Stimulated activated CD4-positive, alpha-beta T cell treated with anti-CD3 and anti-CD28 coated beads, Interleukin-1b, Interleukin-23, amount 100 ng/mL, for 24 hours (primary cell): Measurements from ENCODE around the gene TSG101.
A peak's percentile ranks its signal among the peaks of the same experiment; 100 is the strongest.

ENCODE experiments used
- DNase-seq, 4 experiments: peaks; one replicate each; pipeline ENCODE4 v3.0.0-alpha.2; 2020; ENCODE audit warnings: low read depth in 4 of 4, low spot score in 1 of 4

TSG101 gene, protein sequence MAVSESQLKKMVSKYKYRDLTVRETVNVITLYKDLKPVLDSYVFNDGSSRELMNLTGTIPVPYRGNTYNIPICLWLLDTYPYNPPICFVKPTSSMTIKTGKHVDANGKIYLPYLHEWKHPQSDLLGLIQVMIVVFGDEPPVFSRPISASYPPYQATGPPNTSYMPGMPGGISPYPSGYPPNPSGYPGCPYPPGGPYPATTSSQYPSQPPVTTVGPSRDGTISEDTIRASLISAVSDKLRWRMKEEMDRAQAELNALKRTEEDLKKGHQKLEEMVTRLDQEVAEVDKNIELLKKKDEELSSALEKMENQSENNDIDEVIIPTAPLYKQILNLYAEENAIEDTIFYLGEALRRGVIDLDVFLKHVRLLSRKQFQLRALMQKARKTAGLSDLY

DNA sequence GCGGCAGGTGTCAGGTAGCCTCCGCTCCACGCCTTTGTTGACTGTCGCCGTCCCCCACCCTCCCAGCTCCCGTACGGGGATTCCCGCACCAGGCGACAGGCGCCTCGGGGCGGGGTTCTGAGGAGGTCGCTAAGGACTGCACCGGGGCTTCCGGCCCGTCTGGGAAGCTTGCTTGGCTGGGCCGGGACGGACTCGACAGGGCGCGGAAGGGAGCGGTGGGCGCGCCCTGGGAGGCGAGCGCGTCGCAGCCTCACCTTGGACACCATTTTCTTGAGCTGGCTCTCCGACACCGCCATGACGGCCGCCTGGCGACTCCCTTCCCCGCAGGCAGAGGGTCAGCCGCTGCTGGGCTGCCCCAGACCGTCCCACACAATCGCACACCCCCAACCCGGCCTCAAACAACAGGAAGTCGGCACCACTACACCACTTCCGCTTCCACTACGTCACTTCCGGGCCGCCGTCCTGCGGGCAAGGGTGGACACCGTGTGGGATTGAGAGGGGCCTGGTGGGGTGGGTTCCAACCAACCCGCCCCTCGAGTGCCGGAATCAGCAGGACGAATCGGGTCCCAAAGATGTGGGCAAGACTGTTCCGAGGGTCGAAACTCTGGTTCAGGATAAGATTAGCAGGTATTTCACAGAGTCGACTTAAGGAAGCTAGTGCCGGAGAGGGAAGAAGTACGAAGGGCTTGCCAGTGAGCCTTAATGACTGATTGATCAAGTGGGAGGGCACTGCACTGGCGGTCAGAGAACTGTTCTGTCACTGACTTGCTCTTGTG lies at the start of gene TSG101:
TSS of gene TSG101 (minus strand) at position 422 of the 776 bp plus-strand sequence. CDS start at position 296, 126 bp downstream.
- DNase-seq = peak; percentile 90 to 94 (median 92)

DNA sequence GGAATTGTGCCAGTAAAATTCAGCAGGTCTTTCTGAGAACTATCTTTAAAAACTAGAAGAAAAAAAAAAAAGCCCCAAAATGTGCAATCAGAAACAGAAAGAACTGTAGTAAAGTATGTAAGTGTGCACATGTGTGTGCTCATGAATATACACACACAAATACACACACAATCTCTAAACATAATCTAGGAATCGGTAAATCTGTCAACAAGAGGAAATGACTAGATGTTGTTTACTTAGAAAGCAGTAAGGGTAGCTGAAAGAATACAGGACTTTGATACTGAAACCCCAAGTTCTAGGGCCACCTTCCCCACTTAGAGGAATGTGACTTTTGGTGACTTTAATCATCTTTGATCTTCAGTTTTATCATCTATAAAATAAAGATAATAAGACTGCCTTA lies 48.6 kb upstream of the TSG101 start:
- no peak for DNase-seq

DNA sequence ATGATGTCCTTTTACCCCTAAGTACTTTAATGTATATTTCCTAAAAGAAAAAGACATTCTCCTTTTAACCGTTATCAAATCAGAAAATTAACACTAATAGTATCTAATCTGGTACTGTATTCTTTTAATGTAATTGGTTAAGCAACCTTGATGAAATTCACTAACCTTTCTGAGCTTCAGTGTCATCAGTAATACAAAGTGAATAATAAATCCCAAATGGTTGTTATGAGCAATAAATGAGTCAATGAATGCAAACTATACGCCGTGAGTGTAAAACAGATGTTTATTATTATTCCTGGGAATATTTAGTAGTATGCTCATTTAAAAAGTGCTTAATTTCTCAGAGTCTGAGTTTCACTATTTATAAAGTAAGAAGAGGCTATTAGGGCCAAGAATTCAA lies 40.3 kb upstream of the TSG101 start:
- DNase-seq = no peak

DNA sequence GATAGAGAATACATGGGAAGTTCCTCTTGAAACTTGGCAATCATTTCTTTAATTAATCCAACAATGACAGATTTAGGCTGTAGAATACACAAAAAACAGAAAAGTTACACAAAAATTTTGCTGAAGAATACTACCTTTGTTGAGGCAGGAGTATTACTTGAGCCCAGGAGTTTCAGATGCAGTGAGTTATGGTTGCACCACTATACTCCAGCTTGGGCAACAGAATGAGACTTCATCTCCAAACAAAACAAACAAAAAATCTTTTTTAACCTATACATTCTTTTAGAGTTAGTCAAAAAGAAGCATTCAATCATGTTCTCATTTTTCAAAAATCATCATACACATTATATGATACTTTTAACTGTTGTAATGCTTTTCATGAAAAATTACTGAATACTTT lies 39.7 kb upstream of the TSG101 start:
- DNase-seq = no peak

DNA sequence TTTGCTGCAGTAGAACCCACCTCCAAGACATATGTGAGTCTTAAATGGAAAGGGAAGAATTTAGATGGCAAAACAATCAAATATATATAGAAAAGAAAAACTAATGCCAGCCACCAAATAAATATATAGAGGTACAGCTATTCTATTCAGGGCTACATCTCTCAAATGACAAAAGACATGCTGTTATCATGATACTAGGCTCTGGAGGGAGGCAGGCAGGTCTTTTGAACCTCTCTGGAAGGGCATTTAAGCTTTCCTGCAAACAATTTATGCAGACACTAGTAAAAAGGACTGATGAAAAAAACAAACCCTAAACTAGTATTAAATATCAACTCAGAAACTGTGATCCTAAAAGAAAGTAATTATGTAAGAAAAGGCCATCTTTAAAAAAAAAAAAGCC lies 37.4 kb upstream of the TSG101 start:
- DNase-seq = no peak

DNA sequence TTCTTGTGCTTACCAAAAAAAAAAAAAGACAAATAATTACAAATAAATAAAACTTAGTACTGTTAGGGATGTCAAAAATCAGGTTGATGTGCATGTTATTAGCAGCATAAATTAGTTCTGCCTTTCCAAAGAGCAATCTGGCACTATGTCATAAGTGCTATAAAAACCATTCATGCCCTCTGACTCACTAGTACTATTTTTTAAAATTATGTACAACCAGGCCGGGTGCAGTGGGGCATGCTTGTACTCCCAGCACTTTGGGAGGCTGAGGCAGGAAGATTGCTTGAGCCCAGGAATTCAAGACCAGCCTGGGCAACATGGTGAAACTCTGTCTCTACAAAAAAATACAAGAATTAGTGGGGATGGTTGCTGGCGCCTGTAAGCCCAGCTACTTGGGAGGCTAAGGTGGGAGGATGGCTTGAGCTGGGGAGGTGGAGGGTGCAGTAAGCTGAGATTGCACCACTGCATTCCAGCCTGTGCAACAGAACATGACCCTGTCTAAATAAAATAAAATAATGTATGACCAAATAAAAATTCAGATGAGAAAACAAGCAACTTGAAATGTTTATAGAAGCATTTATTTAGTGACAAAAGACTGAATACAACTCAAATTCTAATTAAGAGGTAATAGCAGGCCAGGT lies 36.5 kb upstream of the TSG101 start:
- no peak for DNase-seq

DNA sequence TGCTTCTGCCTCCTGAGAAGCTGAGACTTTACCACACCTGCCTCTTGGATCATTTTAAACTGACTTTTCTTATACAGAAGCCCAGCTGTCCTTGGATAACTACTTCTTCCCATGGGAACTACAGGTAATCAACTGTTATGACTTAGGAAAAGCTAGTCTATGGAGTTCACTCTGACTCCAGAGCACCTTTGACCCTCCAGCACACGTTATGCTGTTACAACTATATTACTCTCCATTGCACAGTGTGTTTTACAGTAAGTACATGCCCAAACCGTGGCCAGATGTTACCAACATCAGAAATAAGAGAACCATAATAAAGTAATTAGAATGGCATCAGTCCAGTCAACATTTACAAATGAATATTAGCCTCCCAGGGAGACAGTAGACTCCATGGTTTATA lies 21.3 kb upstream of the TSG101 start:
- DNase-seq = no peak

DNA sequence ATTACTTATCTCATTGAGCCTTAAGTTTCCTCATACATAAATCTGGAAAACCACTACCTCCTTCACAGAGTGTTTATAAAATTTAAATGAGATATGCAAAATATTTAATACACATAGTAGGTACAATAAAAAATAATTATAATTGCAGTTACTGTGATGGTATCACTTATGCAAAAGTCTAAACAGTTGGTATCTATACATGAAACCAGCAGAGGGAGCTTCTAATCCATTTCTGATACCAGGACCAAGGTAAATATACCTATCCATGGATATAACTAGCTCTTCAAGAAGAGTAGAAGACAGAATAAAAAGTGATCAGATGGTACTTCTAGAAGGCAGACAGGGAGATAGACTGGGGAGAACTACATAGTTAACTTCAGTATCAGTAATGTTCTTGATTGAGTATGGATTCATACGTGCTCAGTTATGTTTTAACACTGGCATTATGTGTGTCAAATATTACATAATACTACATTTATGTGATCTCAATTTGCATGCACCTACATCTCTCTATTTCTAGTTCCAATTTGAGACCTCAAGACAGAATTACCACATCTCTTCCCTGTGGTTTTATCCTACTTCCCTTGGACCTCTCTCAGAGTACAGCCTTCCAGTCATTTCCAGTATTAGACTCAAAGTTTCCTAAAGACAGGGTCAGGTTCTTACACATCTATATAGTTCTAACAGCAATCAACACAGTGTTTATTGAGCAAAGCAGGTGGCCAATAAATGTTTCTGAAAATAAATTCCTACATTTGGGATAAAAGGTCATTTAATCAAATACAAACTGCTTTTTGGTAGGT lies 13.7 kb upstream of the TSG101 start:
- DNase-seq = no peak

DNA sequence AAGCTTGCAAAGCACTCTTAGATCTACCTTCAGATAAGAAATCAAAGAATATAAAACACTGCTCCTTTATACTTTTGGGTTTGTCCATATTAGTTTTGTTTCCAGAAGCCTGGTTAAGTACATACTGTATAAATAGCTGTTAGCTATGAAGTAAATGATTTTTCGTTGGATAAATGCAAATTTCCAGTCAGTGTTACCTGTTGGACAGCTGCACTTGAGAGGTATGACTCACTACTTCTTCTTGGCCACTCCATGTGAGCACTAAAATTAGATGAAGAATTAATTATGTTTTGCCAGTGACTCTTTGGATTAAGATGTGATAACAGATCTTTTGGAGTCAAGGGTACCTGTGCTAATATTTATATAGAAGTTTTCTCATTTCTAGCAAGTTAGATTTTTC lies 9.5 kb upstream of the TSG101 start:
- DNase-seq = no peak

DNA sequence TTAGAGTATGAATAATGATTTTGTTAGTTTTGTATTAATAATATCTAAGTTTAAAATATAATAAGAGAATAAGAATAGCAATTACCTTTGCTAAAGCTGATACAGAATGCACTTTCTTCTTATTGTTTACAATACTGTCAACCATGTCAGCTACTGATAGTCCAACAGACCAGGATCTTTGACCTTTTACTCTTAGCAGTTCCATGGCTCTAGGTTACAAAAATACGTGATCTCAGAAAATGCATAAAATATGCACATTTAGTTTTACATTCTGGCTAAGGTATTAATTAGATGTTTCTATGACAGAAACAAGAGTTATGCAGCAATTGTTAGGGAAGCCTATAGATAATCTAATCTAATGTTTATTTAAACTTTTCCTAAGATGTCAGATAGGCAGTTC lies 7.5 kb upstream of the TSG101 start:
- DNase-seq = no peak

DNA sequence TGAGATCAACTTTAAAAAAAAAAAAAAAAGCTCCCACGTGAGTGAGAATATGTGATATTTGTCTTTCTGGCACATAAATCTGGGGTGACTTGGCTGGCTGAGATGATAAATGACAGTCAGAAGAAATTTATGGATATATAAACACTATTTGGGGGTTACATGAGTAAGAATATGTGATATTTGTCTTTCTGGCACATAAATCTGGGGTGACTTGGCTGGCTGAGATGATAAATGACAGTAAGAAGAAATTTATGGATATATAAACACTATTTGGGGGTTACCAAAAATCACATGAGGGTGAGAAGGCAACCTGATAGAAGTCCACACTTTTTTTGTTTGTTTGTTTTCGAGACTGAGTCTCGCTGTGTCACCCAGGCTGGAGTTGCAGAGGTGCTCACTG lies 6.6 kb upstream of the TSG101 start:
- DNase-seq = no peak

DNA sequence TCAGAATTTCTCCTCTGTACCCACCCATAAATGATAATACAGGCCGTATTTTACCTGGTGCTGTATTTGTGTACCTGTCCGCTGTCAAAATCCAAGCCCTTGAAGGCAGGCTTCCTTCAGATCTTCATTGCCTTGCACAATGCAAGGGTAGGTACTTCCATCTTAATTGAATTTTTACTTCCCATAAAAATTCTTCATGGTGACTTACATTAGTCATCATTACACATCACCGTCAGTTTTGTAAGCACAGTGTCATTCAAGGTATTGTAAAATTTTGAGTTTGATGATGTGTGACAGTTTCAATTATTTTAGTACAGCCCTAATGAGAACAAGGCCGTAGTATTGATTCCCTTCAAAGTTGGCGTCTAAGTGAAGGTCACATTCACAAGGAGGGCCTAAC lies 770 bp upstream of the TSG101 start:
- no peak for DNase-seq

DNA sequence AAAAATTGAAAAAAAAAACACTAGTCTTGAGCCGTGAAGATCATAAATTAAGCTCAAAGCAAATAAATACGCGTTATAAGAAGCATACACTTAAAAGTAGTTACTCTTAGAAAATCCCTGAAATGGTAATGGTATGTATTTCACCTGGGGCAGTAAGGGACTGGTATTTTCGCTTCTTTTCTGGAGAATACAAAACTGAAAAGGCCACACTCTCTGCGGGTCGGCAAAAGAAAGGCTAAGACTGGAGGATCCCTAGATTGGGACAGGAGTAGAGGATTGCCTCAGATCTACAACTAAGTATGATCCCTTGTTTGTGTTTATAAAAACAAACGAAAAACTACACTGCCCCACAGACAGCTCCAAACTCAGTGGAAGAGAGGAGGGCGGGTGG lies 617 bp downstream of the TSG101 start:
- no peak for DNase-seq

DNA sequence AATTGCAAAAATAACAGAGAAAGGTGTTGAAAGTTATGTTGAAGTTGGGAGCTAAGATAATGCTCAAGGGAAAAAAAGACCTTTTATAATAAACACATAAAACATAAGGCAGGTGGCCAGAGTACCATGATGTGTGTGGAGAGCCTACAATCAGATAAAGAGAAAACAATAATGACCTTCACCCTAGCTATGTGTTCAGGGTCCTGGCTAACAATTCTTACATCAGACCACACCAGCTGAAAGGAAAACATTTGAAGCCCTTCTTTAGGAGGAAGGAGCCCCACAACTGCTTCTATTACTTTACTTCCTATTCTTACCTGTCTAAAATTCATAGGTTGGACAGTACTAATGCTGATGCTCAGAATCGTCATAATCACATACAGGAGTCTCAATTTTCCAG lies 2.5 kb downstream of the TSG101 start:
- DNase-seq = no peak

DNA sequence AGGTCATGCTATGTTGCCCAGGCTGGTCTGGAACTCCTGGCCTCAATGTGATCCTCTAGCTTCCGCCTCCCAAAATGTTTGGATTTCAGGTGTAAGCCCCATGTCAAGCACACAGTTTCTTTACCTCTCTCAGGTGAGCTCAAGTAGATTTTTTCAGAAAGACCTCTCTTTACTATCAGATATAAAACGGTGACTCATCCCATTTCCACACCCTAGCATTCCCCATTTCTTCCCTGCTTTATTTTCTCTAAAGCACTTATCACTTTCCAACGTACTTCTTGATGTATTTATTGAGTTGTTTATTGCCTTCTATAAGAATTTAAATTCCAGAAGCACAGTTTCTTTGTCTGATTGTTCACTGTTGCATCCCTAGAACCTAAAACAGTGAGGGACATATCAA lies 3.7 kb downstream of the TSG101 start:
- no peak for DNase-seq

DNA sequence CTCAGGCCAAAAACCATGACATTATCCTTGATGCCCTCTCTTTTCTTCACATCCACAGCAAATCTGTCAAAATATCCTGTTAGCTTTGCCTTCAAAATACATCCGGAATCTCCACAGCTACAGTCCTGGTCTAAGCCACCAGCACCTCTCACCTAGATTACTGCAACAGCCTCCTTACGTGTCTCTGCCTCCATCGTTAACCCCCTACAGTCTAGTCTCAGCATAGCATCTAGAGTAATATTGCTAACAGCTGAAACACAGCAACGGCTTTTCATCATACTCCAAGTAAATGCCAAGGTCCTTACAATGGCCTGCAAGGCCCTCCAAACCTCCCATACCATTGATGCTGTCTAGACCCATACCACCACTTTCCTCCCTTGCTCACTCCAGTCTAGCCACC lies 4.4 kb downstream of the TSG101 start:
- no peak for DNase-seq

DNA sequence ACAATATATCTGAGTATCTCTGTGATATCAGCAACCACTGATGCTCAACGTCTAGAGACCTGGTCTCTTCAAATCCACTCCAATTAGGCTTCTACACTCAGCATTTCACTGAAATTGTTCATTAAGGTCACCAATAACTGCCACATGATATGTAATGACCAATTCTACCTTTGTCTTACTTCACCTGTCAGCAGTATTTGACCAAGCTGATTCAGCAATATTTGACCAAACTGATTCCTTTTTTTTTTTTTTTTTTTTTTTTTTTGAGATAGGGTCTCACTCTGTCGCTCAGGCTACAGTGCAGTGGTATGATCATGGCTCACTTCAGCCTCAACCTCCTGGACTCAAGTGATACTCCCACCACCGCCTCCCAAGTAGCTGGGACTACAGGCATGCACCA lies 5.6 kb downstream of the TSG101 start:
- DNase-seq = no peak

DNA sequence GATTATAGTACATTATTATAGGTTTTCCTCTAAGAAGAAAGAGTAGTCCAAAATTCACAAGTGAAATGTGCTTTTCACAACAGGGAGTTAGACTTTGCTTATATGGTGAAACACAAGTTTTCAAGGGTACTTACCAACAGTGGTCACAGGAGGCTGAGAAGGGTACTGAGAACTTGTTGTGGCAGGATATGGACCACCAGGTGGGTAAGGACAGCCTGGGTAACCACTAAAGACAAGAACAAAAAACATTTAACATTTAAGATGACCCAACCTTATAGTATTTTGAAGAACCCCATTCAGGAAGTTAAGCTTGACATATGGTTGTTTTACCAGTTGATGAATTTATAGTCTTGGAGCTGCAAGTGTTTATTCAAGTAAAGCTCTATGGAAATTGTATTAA lies 24.4 kb downstream of the TSG101 start:
- no peak for DNase-seq

DNA sequence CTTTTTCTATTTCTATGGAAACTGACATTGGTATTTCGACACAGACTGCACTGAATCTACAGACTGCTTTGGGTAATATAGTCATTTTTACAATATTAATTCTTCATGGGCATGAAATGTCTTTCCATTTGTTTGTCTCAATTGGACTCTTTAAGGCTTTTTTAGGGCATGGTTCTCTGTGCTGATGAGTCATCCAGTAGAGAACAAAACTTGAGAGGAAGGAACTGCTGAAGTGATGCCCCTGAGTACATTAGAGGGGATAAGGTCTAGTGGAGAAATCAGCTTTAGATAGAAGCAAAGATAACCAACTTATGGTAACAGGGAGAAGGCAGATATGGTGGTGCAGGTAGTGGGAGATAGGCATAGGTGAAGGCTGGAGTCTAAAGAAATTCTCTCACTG lies 25.1 kb downstream of the TSG101 start:
- no peak for DNase-seq

DNA sequence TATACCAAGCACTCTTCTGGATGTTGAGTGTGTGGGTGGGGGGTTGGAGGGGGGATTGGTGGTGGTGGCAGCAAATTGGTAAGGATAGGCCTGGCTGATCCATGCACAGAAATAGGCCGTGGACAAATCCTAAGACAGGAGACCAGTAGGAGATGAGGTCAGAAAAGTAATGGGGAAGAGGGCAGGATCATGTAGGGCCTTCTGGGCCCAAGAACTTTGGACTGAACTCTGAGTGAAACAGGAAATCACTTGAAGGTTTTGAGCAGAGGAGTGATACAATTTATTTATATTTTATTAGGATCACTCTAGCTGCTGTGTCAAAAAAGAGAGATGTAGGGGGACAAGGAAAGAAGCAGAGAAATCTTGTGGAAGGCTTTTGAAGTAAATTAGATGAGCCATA lies 28.7 kb downstream of the TSG101 start:
- DNase-seq = no peak

DNA sequence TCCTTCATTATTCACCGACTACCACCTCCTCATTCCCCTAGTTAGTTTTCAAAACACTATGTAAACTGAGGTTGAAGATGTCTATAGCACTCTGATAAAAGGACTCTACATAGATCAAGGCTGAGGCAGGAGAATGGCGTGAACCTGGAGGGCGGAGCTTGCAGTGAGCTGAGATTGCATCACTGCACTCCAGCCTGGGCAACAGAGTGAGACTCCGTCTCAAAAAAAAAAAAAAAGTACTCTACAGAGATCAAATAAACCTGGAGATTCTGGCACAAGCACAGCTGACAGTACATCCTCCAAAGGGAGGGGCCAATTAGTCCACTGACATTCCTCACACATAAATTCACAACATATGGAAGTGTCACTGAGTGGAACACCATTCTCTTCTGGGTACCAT lies 31.0 kb downstream of the TSG101 start:
- no peak for DNase-seq
